Measurements from ENCODE around the gene ZBTB38.

- TF ChIP-seq CTCF (IDR thresholded peaks at IDR 0.05) (no peak), POLR2A (IDR thresholded peaks at IDR 0.05) (no peak), POLR2AphosphoS5 (IDR thresholded peaks at IDR 0.05) (no peak)
Measured at GRCh38 chr3:141348837-141349236, 19.5 kb upstream of the ZBTB38 start.
